ENCODE data around the gene WDR91.
"Not testable (repeated sequence)": the region's sequence is repeated elsewhere in the genome, so short reads cannot be mapped to it uniquely, and the experiment has no call there.

WDR91 gene

DNA sequence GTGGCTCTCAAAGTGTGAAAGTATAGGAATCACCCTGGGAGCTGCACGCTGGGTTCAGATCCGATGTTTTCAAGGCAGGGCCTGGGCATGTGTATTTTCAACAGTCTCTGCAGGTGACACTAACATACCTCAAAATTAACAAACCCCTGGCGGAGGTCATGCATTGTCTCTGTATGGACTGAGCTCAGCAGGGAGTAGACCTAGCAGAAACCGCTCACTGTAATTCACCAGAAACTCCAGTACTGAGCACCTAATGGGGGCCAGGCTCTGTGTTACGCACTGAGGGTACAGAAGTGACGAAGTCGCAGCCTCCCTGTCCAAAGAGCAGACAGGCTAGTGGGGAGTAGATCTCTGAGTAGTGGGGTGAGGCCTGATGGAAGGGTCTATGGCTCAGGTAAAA lies 27.9 kb upstream of the WDR91 start:
- TF ChIP-seq, protein P1, sequence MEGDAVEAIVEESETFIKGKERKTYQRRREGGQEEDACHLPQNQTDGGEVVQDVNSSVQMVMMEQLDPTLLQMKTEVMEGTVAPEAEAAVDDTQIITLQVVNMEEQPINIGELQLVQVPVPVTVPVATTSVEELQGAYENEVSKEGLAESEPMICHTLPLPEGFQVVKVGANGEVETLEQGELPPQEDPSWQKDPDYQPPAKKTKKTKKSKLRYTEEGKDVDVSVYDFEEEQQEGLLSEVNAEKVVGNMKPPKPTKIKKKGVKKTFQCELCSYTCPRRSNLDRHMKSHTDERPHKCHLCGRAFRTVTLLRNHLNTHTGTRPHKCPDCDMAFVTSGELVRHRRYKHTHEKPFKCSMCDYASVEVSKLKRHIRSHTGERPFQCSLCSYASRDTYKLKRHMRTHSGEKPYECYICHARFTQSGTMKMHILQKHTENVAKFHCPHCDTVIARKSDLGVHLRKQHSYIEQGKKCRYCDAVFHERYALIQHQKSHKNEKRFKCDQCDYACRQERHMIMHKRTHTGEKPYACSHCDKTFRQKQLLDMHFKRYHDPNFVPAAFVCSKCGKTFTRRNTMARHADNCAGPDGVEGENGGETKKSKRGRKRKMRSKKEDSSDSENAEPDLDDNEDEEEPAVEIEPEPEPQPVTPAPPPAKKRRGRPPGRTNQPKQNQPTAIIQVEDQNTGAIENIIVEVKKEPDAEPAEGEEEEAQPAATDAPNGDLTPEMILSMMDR (IDR thresholded peaks at IDR 0.05; ENCODE audit: poor library complexity, severe bottlenecking) = no peak
- DNase-seq (ENCODE audit: low spot score) (no peak), ATAC-seq (ENCODE audit: low read depth) (no peak)
- Histone ChIP-seq H3K4me3 (ENCODE audit: severe bottlenecking) (no peak overlapping the region), H3K27me3 (ENCODE audit: insufficient read depth, poor library complexity, severe bottlenecking) (no peaks in the 10 kb centered on the region), H3K9me3 (ENCODE audit: severe bottlenecking) (no peaks in the 10 kb centered on the region), H3K36me3 (ENCODE audit: low read depth) (no peaks in the 10 kb centered on the region), H3K4me1 (ENCODE audit: insufficient read depth, poor library complexity, severe bottlenecking) (no peaks in the 10 kb centered on the region), H3K27ac (ENCODE audit: poor library complexity, severe bottlenecking) (no peak overlapping the region)

DNA sequence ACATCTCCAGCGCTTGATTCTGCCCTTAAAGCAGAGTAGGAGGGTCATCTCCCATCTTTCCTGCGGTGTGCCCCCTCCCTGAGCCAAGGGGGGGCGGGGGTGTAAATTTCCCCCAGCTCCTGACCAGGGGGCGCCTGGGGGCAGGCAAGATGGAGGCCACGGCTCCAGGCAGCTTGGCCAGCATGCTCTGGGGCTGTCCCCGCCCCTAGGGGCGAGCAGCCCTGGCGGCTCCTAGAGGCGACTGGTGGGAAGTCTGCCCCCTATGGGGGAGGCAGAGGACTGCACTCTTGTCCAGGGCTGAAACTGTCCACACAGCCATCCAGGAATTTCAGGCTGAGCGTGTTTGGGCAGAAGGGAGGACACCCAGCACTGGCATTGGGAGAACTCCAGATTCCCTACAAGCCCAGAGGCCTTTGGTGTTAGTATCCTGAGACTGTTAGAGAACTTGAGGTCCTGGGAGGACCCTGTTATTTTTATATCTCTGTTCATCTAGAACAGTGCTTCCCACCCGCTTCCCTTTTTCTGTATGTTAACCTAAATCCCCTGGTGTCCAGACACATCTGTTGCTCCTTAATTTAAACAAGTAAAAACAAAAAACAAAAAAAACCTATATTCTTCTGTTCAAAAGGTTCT lies 26.9 kb upstream of the WDR91 start:
- no peaks in the 10 kb centered on the region for H3K27me3 ChIP-seq (ENCODE audit: insufficient read depth, poor library complexity, severe bottlenecking)
- H3K4me3 ChIP-seq (ENCODE audit: severe bottlenecking) = no peak overlapping the region
- TF ChIP-seq, protein P1 (IDR thresholded peaks at IDR 0.05; ENCODE audit: poor library complexity, severe bottlenecking) = peak; percentile 26
- H3K36me3 ChIP-seq (ENCODE audit: low read depth) = no peaks in the 10 kb centered on the region
- no peaks in the 10 kb centered on the region for H3K4me1 ChIP-seq (ENCODE audit: insufficient read depth, poor library complexity, severe bottlenecking)
- ATAC-seq (ENCODE audit: low read depth) = no peak
- no peak for DNase-seq (ENCODE audit: low spot score)
- no peak overlapping the region for H3K27ac ChIP-seq (ENCODE audit: poor library complexity, severe bottlenecking)
- H3K9me3 ChIP-seq (ENCODE audit: severe bottlenecking) = no peaks in the 10 kb centered on the region

DNA sequence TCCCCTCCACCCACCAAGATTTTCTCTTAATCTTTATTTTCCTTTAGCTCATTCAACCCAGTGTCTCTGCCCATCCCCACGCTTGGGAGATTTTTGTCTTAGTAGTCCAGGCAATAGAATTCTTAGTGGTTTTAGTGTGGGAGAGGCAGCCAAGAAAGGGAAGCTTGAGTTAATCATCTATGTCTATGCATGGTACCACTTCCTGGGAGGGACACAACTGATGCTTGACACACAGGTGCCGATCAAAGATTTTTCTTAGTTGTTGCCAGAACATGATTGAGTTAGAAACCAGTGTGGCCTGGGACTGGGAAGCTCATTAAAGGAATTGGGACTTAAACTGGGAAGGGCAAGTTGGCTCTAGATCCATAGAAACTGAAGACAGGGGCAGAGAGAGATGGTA lies 25.4 kb upstream of the WDR91 start:
- no peaks in the 10 kb centered on the region for H3K36me3 ChIP-seq (ENCODE audit: low read depth)
- ATAC-seq (ENCODE audit: low read depth) (no peak), DNase-seq (ENCODE audit: low spot score) (no peak)
- H3K4me3 ChIP-seq (ENCODE audit: severe bottlenecking) = no peak overlapping the region
- H3K27me3 ChIP-seq (ENCODE audit: insufficient read depth, poor library complexity, severe bottlenecking) = no peaks in the 10 kb centered on the region
- TF ChIP-seq, protein P1 (IDR thresholded peaks at IDR 0.05; ENCODE audit: poor library complexity, severe bottlenecking) = no peak
- H3K27ac ChIP-seq (ENCODE audit: poor library complexity, severe bottlenecking) = no peak overlapping the region
- H3K4me1 ChIP-seq (ENCODE audit: insufficient read depth, poor library complexity, severe bottlenecking) = no peaks in the 10 kb centered on the region
- no peaks in the 10 kb centered on the region for H3K9me3 ChIP-seq (ENCODE audit: severe bottlenecking)

DNA sequence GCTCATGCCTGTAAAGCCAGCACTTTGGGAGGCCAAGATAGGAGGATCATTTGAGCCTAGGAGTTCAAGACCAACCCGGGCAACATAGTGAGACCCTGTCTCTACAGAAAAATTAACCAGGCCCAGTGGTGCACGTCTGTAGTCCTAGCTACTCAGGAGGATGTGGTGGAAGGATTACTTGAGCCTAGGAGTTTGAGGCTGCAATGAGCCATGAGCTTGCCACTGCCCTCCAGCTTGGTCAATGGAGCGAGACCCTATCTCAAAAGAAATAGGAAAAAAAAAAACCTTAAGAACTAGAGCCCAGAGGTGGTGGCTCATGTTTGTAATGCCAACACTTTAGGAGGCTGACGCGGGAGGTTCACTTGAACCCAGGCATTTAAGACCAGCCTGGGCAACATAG lies 24.5 kb upstream of the WDR91 start:
- Histone ChIP-seq H3K4me1 (ENCODE audit: insufficient read depth, poor library complexity, severe bottlenecking) (no peaks in the 10 kb centered on the region), H3K27ac (ENCODE audit: poor library complexity, severe bottlenecking) (no peak overlapping the region), H3K4me3 (ENCODE audit: severe bottlenecking) (no peak overlapping the region), H3K27me3 (ENCODE audit: insufficient read depth, poor library complexity, severe bottlenecking) (no peaks in the 10 kb centered on the region), H3K9me3 (ENCODE audit: severe bottlenecking) (no peaks in the 10 kb centered on the region), H3K36me3 (ENCODE audit: low read depth) (no peaks in the 10 kb centered on the region)
- TF ChIP-seq, protein P1 (IDR thresholded peaks at IDR 0.05; ENCODE audit: poor library complexity, severe bottlenecking) = no peak
- ATAC-seq (ENCODE audit: low read depth) (no peak), DNase-seq (ENCODE audit: low spot score) (no peak)

DNA sequence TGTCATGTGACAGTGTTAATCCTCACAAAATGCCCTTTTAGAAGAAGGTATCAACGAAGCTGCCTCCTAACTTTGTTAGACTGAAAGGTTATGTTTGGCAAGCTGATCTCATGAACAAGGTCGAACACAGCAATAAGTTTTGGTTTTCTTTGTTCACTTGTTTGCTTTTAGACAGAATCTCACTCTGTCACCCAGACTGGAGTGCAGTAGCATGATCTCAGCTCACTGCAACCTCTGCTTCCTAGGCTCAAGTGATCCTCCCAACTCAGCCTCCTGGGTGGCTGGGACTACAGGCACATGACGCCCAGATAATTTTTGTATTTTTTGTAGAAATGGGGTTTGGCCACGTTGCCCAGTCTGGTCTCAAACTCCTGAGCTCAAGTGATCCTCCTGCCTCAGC lies 23.4 kb upstream of the WDR91 start:
- Histone ChIP-seq H3K36me3 (ENCODE audit: low read depth) (no peaks in the 10 kb centered on the region), H3K9me3 (ENCODE audit: severe bottlenecking) (no peaks in the 10 kb centered on the region), H3K4me3 (ENCODE audit: severe bottlenecking) (no peak overlapping the region), H3K4me1 (ENCODE audit: insufficient read depth, poor library complexity, severe bottlenecking) (no peaks in the 10 kb centered on the region), H3K27ac (ENCODE audit: poor library complexity, severe bottlenecking) (no peak overlapping the region), H3K27me3 (ENCODE audit: insufficient read depth, poor library complexity, severe bottlenecking) (no peaks in the 10 kb centered on the region)
- ATAC-seq (ENCODE audit: low read depth) (no peak), DNase-seq (ENCODE audit: low spot score) (no peak)
- TF ChIP-seq, protein P1 (IDR thresholded peaks at IDR 0.05; ENCODE audit: poor library complexity, severe bottlenecking) = no peak

DNA sequence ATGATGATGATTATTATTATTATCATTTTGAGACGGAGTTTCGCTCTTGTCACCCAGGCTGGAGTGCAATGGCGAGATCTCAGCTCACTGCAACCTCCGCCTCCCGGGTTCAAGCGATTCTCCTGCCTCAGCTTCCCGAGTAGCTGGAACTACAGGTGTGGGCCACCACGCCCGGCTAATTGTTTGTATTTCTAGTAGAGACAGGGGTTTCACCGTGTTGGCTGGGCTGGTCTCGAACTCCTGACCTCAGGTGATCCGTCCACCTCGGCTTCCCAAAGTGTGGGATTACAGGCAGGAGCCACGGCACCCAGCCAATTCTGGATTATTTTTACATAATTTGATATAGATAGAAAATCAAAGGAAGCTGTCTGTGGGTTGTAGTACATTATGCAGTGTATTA lies 22.8 kb upstream of the WDR91 start:
- not testable (repeated sequence) for H3K36me3 ChIP-seq (ENCODE audit: low read depth); DNase-seq (ENCODE audit: low spot score); H3K27me3 ChIP-seq (ENCODE audit: insufficient read depth, poor library complexity, severe bottlenecking); H3K4me3 ChIP-seq (ENCODE audit: severe bottlenecking); H3K9me3 ChIP-seq (ENCODE audit: severe bottlenecking); H3K4me1 ChIP-seq (ENCODE audit: insufficient read depth, poor library complexity, severe bottlenecking); ATAC-seq (ENCODE audit: low read depth); H3K27ac ChIP-seq (ENCODE audit: poor library complexity, severe bottlenecking)

Data from RWPE2 (cell line).